SK-N-SH treated with all-trans-retinoic acid at 6 μM for 48 hours (cell line): ENCODE measurements around the gene ELMO1.

Source experiments
- ATAC-seq: fragments of 200-7000 bp; cut with Tn5 transposase; 3 replicates; pipeline ENCODE4 v1.9.1; 2020; ENCODE audit warnings: mild to moderate bottlenecking, moderate library complexity
- ARNTL ChIP-seq: fragments of 450-650 bp; formaldehyde crosslinking; IDR thresholded peaks from 2 replicates; pipeline ENCODE4 v1.5.0; 2020; ENCODE audit warnings: low read depth, mild to moderate bottlenecking, moderate library complexity, borderline replicate concordance
- BACH2 ChIP-seq: fragments of 250-450 bp; sonication (Bioruptor Pico); IDR thresholded peaks from 2 replicates; pipeline ENCODE4 v1.9.0; 2021; ENCODE audit warnings: mild to moderate bottlenecking, borderline replicate concordance
- CREB5 ChIP-seq: fragments of 250-450 bp; sonication (Bioruptor Pico); IDR thresholded peaks from 2 replicates; pipeline ENCODE4 v1.5.1; 2020; ENCODE audit warnings: low read depth, mild to moderate bottlenecking, moderate library complexity
- CSDC2 ChIP-seq: fragments of 250-450 bp; sonication (Bioruptor Pico); IDR thresholded peaks from 2 replicates; pipeline ENCODE4 v1.5.0; 2020; ENCODE audit warnings: mild to moderate bottlenecking, moderate library complexity
- ESRRG ChIP-seq: fragments of 250-450 bp; sonication (Bioruptor Pico); IDR thresholded peaks from 2 replicates; pipeline ENCODE4 v1.6.1; 2021; ENCODE audit warnings: mild to moderate bottlenecking
- GLIS3 ChIP-seq: fragments of 250-450 bp; sonication (Bioruptor Pico); IDR thresholded peaks from 2 replicates; pipeline ENCODE4 v1.5.0; 2020; ENCODE audit warnings: mild to moderate bottlenecking, moderate library complexity
- ISL1 ChIP-seq: fragments of 250-450 bp; sonication (Bioruptor Pico); IDR thresholded peaks from 2 replicates; pipeline ENCODE4 v2.1.2; 2022; ENCODE audit warnings: mild to moderate bottlenecking, moderate library complexity
- OSR1 ChIP-seq: fragments of 250-450 bp; sonication (Bioruptor Pico); IDR thresholded peaks from 2 replicates; pipeline ENCODE4 v1.8.0; 2022; ENCODE audit warnings: moderate library complexity, mild to moderate bottlenecking, inconsistent platforms
- PATZ1 ChIP-seq: fragments of 250-450 bp; sonication (Bioruptor Pico); IDR thresholded peaks from 2 replicates; pipeline ENCODE4 v1.8.0; 2020; ENCODE audit warnings: mild to moderate bottlenecking, moderate library complexity, borderline replicate concordance
- POU6F1 ChIP-seq: fragments of 250-450 bp; sonication (Bioruptor Pico); IDR thresholded peaks from 2 replicates; pipeline ENCODE4 v1.8.0; 2021; ENCODE audit warnings: low read depth, mild to moderate bottlenecking, moderate library complexity, borderline replicate concordance
- PPARA ChIP-seq: fragments of 250-450 bp; sonication (Bioruptor Pico); IDR thresholded peaks from 2 replicates; pipeline ENCODE4 v1.5.0; 2020; ENCODE audit warnings: mild to moderate bottlenecking, borderline replicate concordance
- RARB ChIP-seq: fragments of 250-450 bp; sonication (Bioruptor Pico); IDR thresholded peaks from 2 replicates; pipeline ENCODE4 v1.8.0; 2021; ENCODE audit warnings: mild to moderate bottlenecking, moderate library complexity
- SNAI2 ChIP-seq: fragments of 250-450 bp; sonication (Bioruptor Pico); IDR thresholded peaks from 2 replicates; pipeline ENCODE4 v1.5.0; 2020; ENCODE audit warnings: mild to moderate bottlenecking, moderate library complexity
- TCF4 ChIP-seq: fragments of 250-450 bp; sonication (Bioruptor Pico); IDR thresholded peaks from 2 replicates; pipeline ENCODE4 v1.8.0; 2021; ENCODE audit warnings: mild to moderate bottlenecking, moderate library complexity, borderline replicate concordance
- TOX ChIP-seq: fragments of 250-450 bp; sonication (Bioruptor Pico); IDR thresholded peaks from 2 replicates; pipeline ENCODE4 v1.8.0; 2021; ENCODE audit warnings: mild to moderate bottlenecking, moderate library complexity, borderline replicate concordance
- TSHZ2 ChIP-seq: fragments of 250-450 bp; sonication (Bioruptor Pico); IDR thresholded peaks from 2 replicates; pipeline ENCODE4 v1.5.0; 2020; ENCODE audit warnings: mild to moderate bottlenecking, moderate library complexity
- ZC3H10 ChIP-seq: fragments of 250-450 bp; sonication (Bioruptor Pico); IDR thresholded peaks from 2 replicates; pipeline ENCODE4 v1.5.1; 2021; ENCODE audit warnings: mild to moderate bottlenecking, moderate library complexity
- ZFP30 ChIP-seq: fragments of 450-650 bp; formaldehyde crosslinking; IDR thresholded peaks from 2 replicates; pipeline ENCODE4 v1.5.0; 2022; ENCODE audit warnings: mild to moderate bottlenecking, moderate library complexity
- ZNF70 ChIP-seq: fragments of 450-650 bp; formaldehyde crosslinking; IDR thresholded peaks from 2 replicates; pipeline ENCODE4 v1.5.0; 2020; ENCODE audit warnings: mild to moderate bottlenecking, moderate library complexity
- ZNF8 ChIP-seq: fragments of 450-650 bp; formaldehyde crosslinking; IDR thresholded peaks from 2 replicates; pipeline ENCODE4 v1.5.0; 2020; ENCODE audit warnings: mild to moderate bottlenecking, moderate library complexity
- TF ChIP-seq, protein P1 (sequence below): fragments of 250-450 bp; sonication (Bioruptor Pico); IDR thresholded peaks from 2 replicates; pipeline ENCODE4 v1.5.1; 2021; ENCODE audit warnings: mild to moderate bottlenecking, moderate library complexity

Gene ELMO1

GRCh38 chr7:36949711-36950600 lies 498.7 kb downstream of the ELMO1 start (continued):
- TF ChIP-seq PATZ1 (CRISPR knock-in tag) (no peak), ZNF70 (no peak), POU6F1 (no peak), BACH2 (CRISPR knock-in tag) (no peak), PPARA (CRISPR knock-in tag) (no peak), ZFP30 (CRISPR knock-in tag) (no peak), RARB (CRISPR knock-in tag) (no peak), TOX (no peak), ARNTL (CRISPR knock-in tag) (no peak)

- TF ChIP-seq ZNF70 (no peak), SNAI2 (CRISPR knock-in tag) (no peak), CSDC2 (CRISPR knock-in tag) (no peak), OSR1 (CRISPR knock-in tag) (no peak), ISL1 (CRISPR knock-in tag) (no peak), TSHZ2 (no peak), GLIS3 (no peak), ZNF8 (CRISPR knock-in tag) (no peak), TCF4 (CRISPR knock-in tag) (no peak), POU6F1 (no peak), ARNTL (CRISPR knock-in tag) (no peak), BACH2 (CRISPR knock-in tag) (no peak), PPARA (CRISPR knock-in tag) (no peak), TOX (no peak), RARB (CRISPR knock-in tag) (no peak), ESRRG (CRISPR knock-in tag) (no peak), CREB5 (CRISPR knock-in tag) (no peak), ZC3H10 (CRISPR knock-in tag) (no peak)
- TF ChIP-seq, protein P1, sequence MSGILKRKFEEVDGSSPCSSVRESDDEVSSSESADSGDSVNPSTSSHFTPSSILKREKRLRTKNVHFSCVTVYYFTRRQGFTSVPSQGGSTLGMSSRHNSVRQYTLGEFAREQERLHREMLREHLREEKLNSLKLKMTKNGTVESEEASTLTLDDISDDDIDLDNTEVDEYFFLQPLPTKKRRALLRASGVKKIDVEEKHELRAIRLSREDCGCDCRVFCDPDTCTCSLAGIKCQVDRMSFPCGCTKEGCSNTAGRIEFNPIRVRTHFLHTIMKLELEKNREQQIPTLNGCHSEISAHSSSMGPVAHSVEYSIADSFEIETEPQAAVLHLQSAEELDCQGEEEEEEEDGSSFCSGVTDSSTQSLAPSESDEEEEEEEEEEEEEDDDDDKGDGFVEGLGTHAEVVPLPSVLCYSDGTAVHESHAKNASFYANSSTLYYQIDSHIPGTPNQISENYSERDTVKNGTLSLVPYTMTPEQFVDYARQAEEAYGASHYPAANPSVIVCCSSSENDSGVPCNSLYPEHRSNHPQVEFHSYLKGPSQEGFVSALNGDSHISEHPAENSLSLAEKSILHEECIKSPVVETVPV (CRISPR knock-in tag), result no peak
- TF ChIP-seq, all 23 proteins: peak for 0
- no peak for ATAC-seq
Observed at GRCh38 chr7:36946401-36946739, 502.3 kb downstream of the ELMO1 start.
